GM18861 (cell line): ENCODE measurements around the gene YIPF3.

Experiments
- ATAC-seq: cut with Tn5 transposase; IDR thresholded peaks from one replicate; pipeline ENCODE4 v1.9.1; 2021; ENCODE audit not compliant: unreplicated experiment

YIPF3 gene

GRCh38 chr6:43493833-43494232 is 22.9 kb downstream of the YIPF3 start:
- no peak for ATAC-seq

GRCh38 chr6:43493230-43493629 is 23.5 kb downstream of the YIPF3 start:
- ATAC-seq = no peak

GRCh38 chr6:43492673-43493072 is 24.1 kb downstream of the YIPF3 start:
- no peak for ATAC-seq

GRCh38 chr6:43491750-43492661 is 24.7 kb downstream of the YIPF3 start:
- no peak for ATAC-seq

GRCh38 chr6:43490523-43490939 is 26.2 kb downstream of the YIPF3 start:
- ATAC-seq = no peak

- ATAC-seq = no peak
Measured at GRCh38 chr6:43489277-43490072, 27.3 kb downstream of the YIPF3 start.

- no peak for ATAC-seq
Measured at GRCh38 chr6:43488667-43489276, 28.0 kb downstream of the YIPF3 start.

GRCh38 chr6:43481591-43482236 is 35.0 kb downstream of the YIPF3 start:
- no peak for ATAC-seq

GRCh38 chr6:43481075-43481474 is 35.7 kb downstream of the YIPF3 start:
- no peak for ATAC-seq

GRCh38 chr6:43478008-43478372 is 38.7 kb downstream of the YIPF3 start:
- no peak for ATAC-seq

GRCh38 chr6:43477235-43478007 is 39.3 kb downstream of the YIPF3 start, which contains the start of gene TJAP1:
TSS of gene TJAP1 (plus strand) at chr6:43477570. CDS start at chr6:43499002, 21,432 bp downstream.
- ATAC-seq = peak; percentile 79

GRCh38 chr6:43476746-43477145 is 40.0 kb downstream of the YIPF3 start:
- ATAC-seq = peak; percentile 11

GRCh38 chr6:43475516-43475915 is 41.2 kb downstream of the YIPF3 start:
- ATAC-seq = no peak

GRCh38 chr6:43472515-43472914 is 44.2 kb downstream of the YIPF3 start:
- ATAC-seq = no peak

- ATAC-seq = no peak
Measured at GRCh38 chr6:43471399-43471798, 45.3 kb downstream of the YIPF3 start.

- no peak for ATAC-seq
Measured at GRCh38 chr6:43469947-43470346, 46.8 kb downstream of the YIPF3 start.

- no peak for ATAC-seq
Measured at GRCh38 chr6:43468748-43469681, 47.7 kb downstream of the YIPF3 start.

- no peak for ATAC-seq
Measured at GRCh38 chr6:43468240-43468639, 48.5 kb downstream of the YIPF3 start.

GRCh38 chr6:43467752-43468151 is 49.0 kb downstream of the YIPF3 start:
- ATAC-seq = no peak
